Caco-2 (cell line): ENCODE results near the gene GTF2I. TPM values are rescaled to one million over a fixed set of nuclear protein-coding genes. Genes with fewer than 3 reads are reported as not detected.
"Not testable (repeated sequence)": the region's sequence is repeated elsewhere in the genome, so short reads cannot be mapped to it uniquely, and the experiment has no call there.

Source experiments
- BruUV-seq: library from RNA; stranded (reverse); fragments of 400-500 nt; replicated peaks from 2 replicates; lab custom pipeline; 2021; lab: Mats Ljungman, UMichigan
- CTCF ChIA-PET: fragments of 300-600 bp; sonication (Branson Sonifier 250); formaldehyde crosslinking; loops from one replicate; lab custom pipeline; 2022; ENCODE audit warnings: antibody characterized with exemption; lab: Charles Lee
- POLR2A ChIA-PET: fragments of 300-600 bp; sonication (Branson Sonifier 250); formaldehyde crosslinking; loops from one replicate; lab custom pipeline; 2022; ENCODE audit warnings: antibody characterized with exemption; lab: Charles Lee
- DNase-seq, 2 experiments: peaks; one replicate each; pipeline versions ENCODE4 v3.0.0 to v3.0.0-alpha.2; 2020 to 2022
- H3K27me3 ChIP-seq: replicated peaks from 2 replicates; pipeline ENCODE4 v1.6.0; 2011; ENCODE audit warnings: low read length; ENCODE audit not compliant: control insufficient read depth, insufficient read depth
- H3K36me3 ChIP-seq: 2 replicates; pipeline ENCODE4 v1.5.1; 2011; ENCODE audit warnings: low read length; ENCODE audit not compliant: control insufficient read depth, insufficient read depth
- H3K4me1 ChIP-seq: fragments of 250-450 bp; sonication (Bioruptor Pico); 2 replicates; pipeline ENCODE4 v1.5.1; 2020; ENCODE audit warnings: mild to moderate bottlenecking
- H3K4me3 ChIP-seq: 2 replicates; pipeline ENCODE4 v1.5.1; 2011; ENCODE audit warnings: low read depth, mild to moderate bottlenecking, control low read depth, low read length
- H3K9me3 ChIP-seq: fragments of 250-450 bp; sonication (Bioruptor Pico); 2 replicates; pipeline ENCODE4 v1.5.1; 2020; ENCODE audit warnings: mild to moderate bottlenecking, moderate library complexity
- H3K27ac Mint-ChIP-seq: one replicate; pipeline ENCODE4 v1.8.0; 2022; ENCODE audit warnings: mixed read lengths; ENCODE audit not compliant: unreplicated experiment
- H3K27me3 Mint-ChIP-seq: one replicate; pipeline ENCODE4 v1.8.0; 2022; ENCODE audit warnings: mixed read lengths; ENCODE audit not compliant: insufficient read depth, unreplicated experiment
- H3K36me3 Mint-ChIP-seq: one replicate; pipeline ENCODE4 v1.8.0; 2022; ENCODE audit warnings: mild to moderate bottlenecking, mixed read lengths; ENCODE audit not compliant: insufficient read depth, unreplicated experiment
- H3K4me1 Mint-ChIP-seq: one replicate; pipeline ENCODE4 v1.8.0; 2022; ENCODE audit warnings: low read depth, mixed read lengths; ENCODE audit not compliant: unreplicated experiment
- H3K4me3 Mint-ChIP-seq: one replicate; pipeline ENCODE4 v1.8.0; 2022; ENCODE audit warnings: mild to moderate bottlenecking, moderate library complexity, mixed read lengths; ENCODE audit not compliant: unreplicated experiment
- H3K9me3 Mint-ChIP-seq: one replicate; pipeline ENCODE4 v1.8.0; 2022; ENCODE audit warnings: mixed read lengths; ENCODE audit not compliant: unreplicated experiment
- CTCF ChIP-seq, 2 experiments: fragments of 200-600 bp in 1 of 2; IDR thresholded peaks; 1 replicate in 1 of 2; 2 replicates in 1 of 2; pipeline versions ENCODE4 v1.5.1 to v1.8.0; 2011 to 2022; ENCODE audit warnings: antibody characterized with exemption in 1 of 2, control low read depth in 1 of 2, inconsistent platforms in 1 of 2, low read depth in 1 of 2, low read length in 1 of 2, mild to moderate bottlenecking in 1 of 2, moderate library complexity in 1 of 2; ENCODE audit not compliant: insufficient read depth in 1 of 2, severe bottlenecking in 1 of 2, unreplicated experiment in 1 of 2
- intact Hi-C: fragments of 100-400 bp; cut with micrococcal nuclease; formaldehyde crosslinking; loops from one replicate; pipeline ENCODE4 v1.10.0; 2022; ENCODE audit not compliant: unreplicated experiment
- total RNA-seq: library from RNA; stranded (reverse); gene quantifications from 2 replicates; pipeline ENCODE4 v1.2.3, GENCODE V29; 2022

GTF2I gene
- total RNA-seq, 1 experiment from 2014 or later = 252 TPM

GRCh38 chr7:74637745-74638144 lies 19.8 kb upstream of the GTF2I start:
- ChIA-PET CTCF (interaction anchor here (0.6 kb wide), 1 partner anchor 204 kb away, joined by 4 read pairs; no protein-coding TSS in a partner anchor), POLR2A (no interaction called here)
- H3K27me3 ChIP-seq = no peaks in the 10 kb centered on the region
- H3K9me3 ChIP-seq = no peaks in the 10 kb centered on the region
- H3K4me1 Mint-ChIP-seq = peaks cover 7% of the 10 kb centered on the region
- intact Hi-C loops = no loop called here
- no peaks in the 10 kb centered on the region for H3K27me3 Mint-ChIP-seq
- no peaks in the 10 kb centered on the region for H3K36me3 ChIP-seq
- H3K36me3 Mint-ChIP-seq = no peaks in the 10 kb centered on the region
- no peak for DNase-seq
- peaks cover 20% of the 10 kb centered on the region for H3K4me1 ChIP-seq
- H3K4me3 Mint-ChIP-seq = no peak overlapping the region
- H3K9me3 Mint-ChIP-seq = no peaks in the 10 kb centered on the region
- H3K4me3 ChIP-seq = no peak overlapping the region
- BruUV-seq = no TSS peak
- H3K27ac Mint-ChIP-seq = no peak overlapping the region
- no peak for TF ChIP-seq CTCF (IDR thresholded peaks at IDR 0.05; ENCODE audit: insufficient read depth in 1 of 2, low read depth in 1 of 2, low read length in 1 of 2, severe bottlenecking in 1 of 2, unreplicated experiment in 1 of 2)

GRCh38 chr7:74650055-74650454 lies 7.5 kb upstream of the GTF2I start:
- peaks cover 38% of the 10 kb centered on the region for H3K4me1 ChIP-seq
- H3K9me3 ChIP-seq, H3K27me3 Mint-ChIP-seq, H3K27me3 ChIP-seq, H3K36me3 Mint-ChIP-seq, H3K4me3 ChIP-seq, POLR2A ChIA-PET, BruUV-seq, H3K9me3 Mint-ChIP-seq, H3K36me3 ChIP-seq: not testable (repeated sequence)
- Mint-ChIP-seq H3K27ac (peak overlapping the region; percentile 2), H3K4me3 (peak overlapping the region; percentile 36), H3K4me1 (peaks cover 14% of the 10 kb centered on the region)
- intact Hi-C loops = loop anchor here (10.0 kb wide), 1 partner anchor 235 kb away; no protein-coding TSS in a partner anchor
- CTCF ChIA-PET = interaction anchor here (1.0 kb wide), 1 partner anchor 244 kb away, joined by 4 read pairs; no protein-coding TSS in a partner anchor
- DNase-seq = peak in 1 of 2 experiments; percentile 43

GRCh38 chr7:74650493-74651132 lies 6.9 kb upstream of the GTF2I start:
- H3K36me3 ChIP-seq, H3K27me3 Mint-ChIP-seq, H3K27me3 ChIP-seq, H3K36me3 Mint-ChIP-seq, H3K4me3 ChIP-seq, DNase-seq, H3K9me3 ChIP-seq, BruUV-seq, POLR2A ChIA-PET, H3K9me3 Mint-ChIP-seq: not testable (repeated sequence)
- Mint-ChIP-seq H3K4me1 (peaks cover 19% of the 10 kb centered on the region), H3K27ac (peak overlapping the region; percentile 2), H3K4me3 (peak overlapping the region; percentile 36)
- CTCF ChIA-PET = interaction anchor here (1.0 kb wide), 1 partner anchor 245 kb away, joined by 4 read pairs; no protein-coding TSS in a partner anchor
- H3K4me1 ChIP-seq = peaks cover 43% of the 10 kb centered on the region
- intact Hi-C loops = loop anchor here (10.0 kb wide), 1 partner anchor 236 kb away; no protein-coding TSS in a partner anchor

GRCh38 chr7:74651133-74651504 lies 6.4 kb upstream of the GTF2I start:
- BruUV-seq, H3K36me3 ChIP-seq, CTCF ChIA-PET, H3K27me3 ChIP-seq, H3K9me3 Mint-ChIP-seq, DNase-seq, H3K4me3 ChIP-seq, H3K36me3 Mint-ChIP-seq, H3K9me3 ChIP-seq, H3K4me3 Mint-ChIP-seq, H3K27ac Mint-ChIP-seq, POLR2A ChIA-PET, H3K27me3 Mint-ChIP-seq: not testable (repeated sequence)
- intact Hi-C loops = loop anchor here (10.0 kb wide), 1 partner anchor 236 kb away; no protein-coding TSS in a partner anchor
- peaks cover 19% of the 10 kb centered on the region for H3K4me1 Mint-ChIP-seq
- H3K4me1 ChIP-seq = peaks cover 43% of the 10 kb centered on the region
